ENCODE data around the gene SSB. TPM values are rescaled to one million over a fixed set of nuclear protein-coding genes. Genes with fewer than 3 reads are reported as not detected.

Gene SSB
- total and polyA plus RNA-seq, 9 of the 15 experiments (the other 6 are each of a cell fraction or from before 2014, with no cell fraction given): 317 to 849 (median 515) TPM

GRCh38 chr2:169827272-169828140 is 28.8 kb downstream of the SSB start, which contains the start of gene UBR3 (continued):
- TF ChIP-seq, protein P1, sequence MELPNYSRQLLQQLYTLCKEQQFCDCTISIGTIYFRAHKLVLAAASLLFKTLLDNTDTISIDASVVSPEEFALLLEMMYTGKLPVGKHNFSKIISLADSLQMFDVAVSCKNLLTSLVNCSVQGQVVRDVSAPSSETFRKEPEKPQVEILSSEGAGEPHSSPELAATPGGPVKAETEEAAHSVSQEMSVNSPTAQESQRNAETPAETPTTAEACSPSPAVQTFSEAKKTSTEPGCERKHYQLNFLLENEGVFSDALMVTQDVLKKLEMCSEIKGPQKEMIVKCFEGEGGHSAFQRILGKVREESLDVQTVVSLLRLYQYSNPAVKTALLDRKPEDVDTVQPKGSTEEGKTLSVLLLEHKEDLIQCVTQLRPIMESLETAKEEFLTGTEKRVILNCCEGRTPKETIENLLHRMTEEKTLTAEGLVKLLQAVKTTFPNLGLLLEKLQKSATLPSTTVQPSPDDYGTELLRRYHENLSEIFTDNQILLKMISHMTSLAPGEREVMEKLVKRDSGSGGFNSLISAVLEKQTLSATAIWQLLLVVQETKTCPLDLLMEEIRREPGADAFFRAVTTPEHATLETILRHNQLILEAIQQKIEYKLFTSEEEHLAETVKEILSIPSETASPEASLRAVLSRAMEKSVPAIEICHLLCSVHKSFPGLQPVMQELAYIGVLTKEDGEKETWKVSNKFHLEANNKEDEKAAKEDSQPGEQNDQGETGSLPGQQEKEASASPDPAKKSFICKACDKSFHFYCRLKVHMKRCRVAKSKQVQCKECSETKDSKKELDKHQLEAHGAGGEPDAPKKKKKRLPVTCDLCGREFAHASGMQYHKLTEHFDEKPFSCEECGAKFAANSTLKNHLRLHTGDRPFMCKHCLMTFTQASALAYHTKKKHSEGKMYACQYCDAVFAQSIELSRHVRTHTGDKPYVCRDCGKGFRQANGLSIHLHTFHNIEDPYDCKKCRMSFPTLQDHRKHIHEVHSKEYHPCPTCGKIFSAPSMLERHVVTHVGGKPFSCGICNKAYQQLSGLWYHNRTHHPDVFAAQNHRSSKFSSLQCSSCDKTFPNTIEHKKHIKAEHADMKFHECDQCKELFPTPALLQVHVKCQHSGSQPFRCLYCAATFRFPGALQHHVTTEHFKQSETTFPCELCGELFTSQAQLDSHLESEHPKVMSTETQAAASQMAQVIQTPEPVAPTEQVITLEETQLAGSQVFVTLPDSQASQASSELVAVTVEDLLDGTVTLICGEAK (IDR thresholded peaks at IDR 0.05): no peak
- TF ChIP-seq, protein P1 (CRISPR knock-in tag; IDR thresholded peaks at IDR 0.05): no peak
- TF ChIP-seq, protein P2, sequence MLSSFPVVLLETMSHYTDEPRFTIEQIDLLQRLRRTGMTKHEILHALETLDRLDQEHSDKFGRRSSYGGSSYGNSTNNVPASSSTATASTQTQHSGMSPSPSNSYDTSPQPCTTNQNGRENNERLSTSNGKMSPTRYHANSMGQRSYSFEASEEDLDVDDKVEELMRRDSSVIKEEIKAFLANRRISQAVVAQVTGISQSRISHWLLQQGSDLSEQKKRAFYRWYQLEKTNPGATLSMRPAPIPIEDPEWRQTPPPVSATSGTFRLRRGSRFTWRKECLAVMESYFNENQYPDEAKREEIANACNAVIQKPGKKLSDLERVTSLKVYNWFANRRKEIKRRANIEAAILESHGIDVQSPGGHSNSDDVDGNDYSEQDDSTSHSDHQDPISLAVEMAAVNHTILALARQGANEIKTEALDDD (IDR thresholded peaks at IDR 0.05): peak; percentile 44; the same call in 1 of the 2 replicates
- TF ChIP-seq DIDO1 (tag; IDR thresholded peaks at IDR 0.05; ENCODE audit: low read depth) (no peak), ZNF586 (CRISPR knock-in tag; conservative IDR thresholded peaks at IDR 0.05) (no peak), MBD2 (IDR thresholded peaks at IDR 0.05; ENCODE audit: borderline replicate concordance, low read depth) (0 out of 2 replicates have a peak, but pooled peaks have one; percentile 49), RBBP5 (IDR thresholded peaks at IDR 0.05; ENCODE audit: borderline replicate concordance, insufficient read depth, low read length, poor library complexity, severe bottlenecking) (peak; percentile 97), FIP1L1 (IDR thresholded peaks at IDR 0.05; ENCODE audit: low read depth, low read length, poor library complexity, severe bottlenecking) (peak; percentile 27), ZNF830 (CRISPR knock-in tag; IDR thresholded peaks at IDR 0.05) (no peak), NFE2 (IDR thresholded peaks at IDR 0.05; ENCODE audit: low read depth) (no peak), ZNF165 (CRISPR knock-in tag; IDR thresholded peaks at IDR 0.05; ENCODE audit: borderline replicate concordance) (no peak), ERF (CRISPR knock-in tag; IDR thresholded peaks at IDR 0.05) (0 out of 2 replicates have a peak, but pooled peaks have one; percentile 22)
- TF ChIP-seq, protein P3, sequence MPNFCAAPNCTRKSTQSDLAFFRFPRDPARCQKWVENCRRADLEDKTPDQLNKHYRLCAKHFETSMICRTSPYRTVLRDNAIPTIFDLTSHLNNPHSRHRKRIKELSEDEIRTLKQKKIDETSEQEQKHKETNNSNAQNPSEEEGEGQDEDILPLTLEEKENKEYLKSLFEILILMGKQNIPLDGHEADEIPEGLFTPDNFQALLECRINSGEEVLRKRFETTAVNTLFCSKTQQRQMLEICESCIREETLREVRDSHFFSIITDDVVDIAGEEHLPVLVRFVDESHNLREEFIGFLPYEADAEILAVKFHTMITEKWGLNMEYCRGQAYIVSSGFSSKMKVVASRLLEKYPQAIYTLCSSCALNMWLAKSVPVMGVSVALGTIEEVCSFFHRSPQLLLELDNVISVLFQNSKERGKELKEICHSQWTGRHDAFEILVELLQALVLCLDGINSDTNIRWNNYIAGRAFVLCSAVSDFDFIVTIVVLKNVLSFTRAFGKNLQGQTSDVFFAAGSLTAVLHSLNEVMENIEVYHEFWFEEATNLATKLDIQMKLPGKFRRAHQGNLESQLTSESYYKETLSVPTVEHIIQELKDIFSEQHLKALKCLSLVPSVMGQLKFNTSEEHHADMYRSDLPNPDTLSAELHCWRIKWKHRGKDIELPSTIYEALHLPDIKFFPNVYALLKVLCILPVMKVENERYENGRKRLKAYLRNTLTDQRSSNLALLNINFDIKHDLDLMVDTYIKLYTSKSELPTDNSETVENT (CRISPR knock-in tag; IDR thresholded peaks at IDR 0.05): peak; percentile 78
